Stimulated activated CD4-positive, alpha-beta T cell treated with anti-CD3 and anti-CD28 coated beads, TNF-alpha, amount 100 ng/mL, for 4 hours (primary cell): ENCODE data around the gene LRSAM1.

Experiments
- DNase-seq, 3 experiments: peaks; one replicate each; pipeline ENCODE4 v3.0.0-alpha.2; 2020; ENCODE audit warnings: low read depth in 3 of 3

The LRSAM1 gene

GRCh38 chr9:127496974-127497373 is 45.7 kb downstream of the LRSAM1 start:
- DNase-seq = no peak

DNA sequence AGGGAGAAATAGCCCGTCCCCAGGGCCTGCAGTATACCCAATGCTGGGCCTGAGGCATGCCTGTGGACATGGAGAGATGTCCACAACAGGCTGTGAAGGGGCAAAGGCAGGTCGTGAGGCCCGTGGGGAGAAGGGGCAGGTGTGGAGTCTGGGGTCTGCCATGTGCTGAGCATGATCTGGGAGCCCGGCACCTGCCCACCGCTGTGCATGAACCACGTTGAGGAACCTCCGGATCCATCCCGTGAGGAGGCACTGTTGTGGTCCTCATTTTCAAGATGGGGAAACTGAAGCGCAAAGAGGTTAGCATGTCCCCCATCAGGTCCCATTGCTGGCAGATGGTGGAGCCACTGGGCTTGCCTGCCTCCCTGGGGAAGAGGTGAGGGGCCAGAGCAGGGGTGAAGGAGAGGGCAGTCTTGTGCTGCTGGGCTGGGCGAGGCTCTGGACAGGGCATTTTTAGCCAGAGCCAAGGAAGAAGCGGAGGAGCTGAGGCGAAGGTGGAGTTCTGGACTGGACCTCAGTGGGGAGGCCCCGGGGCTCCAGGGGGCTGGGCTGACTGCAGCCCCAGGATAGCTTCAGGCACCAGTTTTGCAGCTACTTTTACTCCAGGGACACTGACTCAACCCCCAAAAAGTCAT is 46.5 kb downstream of the LRSAM1 start:
- no peak for DNase-seq

- DNase-seq = no peak
Observed at GRCh38 chr9:127498298-127498697, 47.0 kb downstream of the LRSAM1 start.

- DNase-seq = no peak
Observed at GRCh38 chr9:127500399-127500798, 49.1 kb downstream of the LRSAM1 start.

GRCh38 chr9:127500862-127501261 is 49.6 kb downstream of the LRSAM1 start:
- no peak for DNase-seq

GRCh38 chr9:127501821-127502343 is 50.6 kb downstream of the LRSAM1 start:
- DNase-seq = no peak

DNA sequence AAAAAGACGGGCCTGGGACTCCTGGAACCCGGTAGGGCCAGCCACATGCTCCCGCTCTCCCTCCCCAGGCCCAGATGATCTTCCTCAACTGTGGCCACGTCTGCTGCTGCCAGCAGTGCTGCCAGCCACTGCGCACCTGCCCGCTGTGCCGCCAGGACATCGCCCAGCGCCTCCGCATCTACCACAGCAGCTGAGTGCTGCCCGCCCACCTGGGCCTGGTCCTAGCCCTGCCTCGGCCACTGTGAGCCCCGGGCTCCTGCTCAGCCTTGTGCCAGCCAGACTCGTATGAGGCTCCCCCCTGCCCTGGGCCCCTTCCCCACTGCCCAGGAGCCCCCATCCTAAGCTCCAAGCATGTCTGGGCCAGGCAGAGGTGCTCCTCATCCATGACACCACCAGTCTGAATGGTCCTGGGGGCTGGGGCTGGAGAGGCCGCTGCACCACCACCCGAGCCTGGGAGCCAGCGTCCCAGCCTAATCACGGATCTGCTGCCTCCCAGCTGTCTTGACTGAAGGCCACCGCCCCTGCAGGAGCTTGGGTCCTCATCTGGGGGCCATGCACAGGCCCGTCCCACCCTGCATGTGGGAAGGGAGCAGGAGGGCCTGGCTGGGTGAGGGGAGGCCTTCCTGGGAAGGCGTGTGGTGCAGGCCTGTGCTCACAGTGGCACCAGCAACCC is 51.5 kb downstream of the LRSAM1 start:
- DNase-seq = no peak

GRCh38 chr9:127503379-127503921 is 52.1 kb downstream of the LRSAM1 start:
- no peak for DNase-seq

GRCh38 chr9:127503947-127504886 is 52.9 kb downstream of the LRSAM1 start:
- DNase-seq = peak; percentile 59 to 70 (median 63)

DNA sequence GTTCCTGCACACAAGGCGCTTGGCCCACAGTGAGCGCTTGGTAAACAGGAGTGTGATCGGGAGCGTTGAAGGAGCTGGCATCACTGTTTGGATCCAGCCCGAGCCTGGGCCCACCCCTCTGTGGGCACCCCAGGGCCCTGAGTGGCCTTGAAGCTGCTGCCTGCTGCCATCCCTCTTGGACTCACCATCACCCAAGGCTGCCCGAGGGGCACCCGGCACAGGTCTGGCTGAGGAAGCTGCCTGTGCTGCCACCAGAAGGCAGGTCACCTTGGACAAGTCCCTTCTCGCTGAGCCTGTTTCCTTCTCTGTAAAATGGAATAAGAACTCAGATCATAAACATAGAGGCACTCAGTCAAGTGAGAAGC is 53.6 kb downstream of the LRSAM1 start:
- no peak for DNase-seq

- no peak for DNase-seq
Observed at GRCh38 chr9:127505396-127506116, 54.2 kb downstream of the LRSAM1 start.

DNA sequence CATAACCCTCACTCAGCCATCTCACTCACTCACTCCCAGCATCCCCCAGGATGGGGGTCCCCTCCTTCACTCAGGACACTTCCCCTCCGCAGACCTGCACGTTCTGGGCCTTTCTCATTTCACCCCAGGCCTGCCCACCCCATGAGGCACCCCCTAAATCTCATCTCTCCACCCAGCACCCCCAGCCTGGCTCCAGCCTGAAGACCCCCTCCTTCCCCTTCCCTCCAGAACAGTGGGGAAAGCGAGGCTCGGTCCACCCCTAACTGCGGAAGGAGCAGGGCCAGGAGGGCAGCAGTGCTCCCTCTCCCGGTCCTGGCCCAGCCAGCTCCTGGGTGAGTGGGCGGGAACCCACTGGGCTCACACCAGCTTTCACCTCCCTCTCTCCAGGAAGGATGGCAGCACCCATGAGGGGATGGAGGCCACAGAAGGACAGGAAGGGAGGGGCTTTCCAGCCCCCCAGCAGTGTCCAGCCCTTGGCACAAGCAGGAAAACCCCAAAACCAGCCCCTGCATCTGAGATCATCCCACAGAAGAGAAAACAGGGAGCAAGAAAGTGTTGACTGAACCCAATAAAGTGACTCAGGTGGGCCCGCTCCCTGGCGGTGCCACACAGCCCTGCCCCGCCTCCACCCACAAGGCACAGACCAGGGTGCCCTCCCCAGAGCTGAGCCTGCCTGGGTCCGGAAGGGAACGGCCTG is 55.0 kb downstream of the LRSAM1 start:
- DNase-seq = no peak

GRCh38 chr9:127506814-127507750 is 55.8 kb downstream of the LRSAM1 start:
- no peak for DNase-seq

DNA sequence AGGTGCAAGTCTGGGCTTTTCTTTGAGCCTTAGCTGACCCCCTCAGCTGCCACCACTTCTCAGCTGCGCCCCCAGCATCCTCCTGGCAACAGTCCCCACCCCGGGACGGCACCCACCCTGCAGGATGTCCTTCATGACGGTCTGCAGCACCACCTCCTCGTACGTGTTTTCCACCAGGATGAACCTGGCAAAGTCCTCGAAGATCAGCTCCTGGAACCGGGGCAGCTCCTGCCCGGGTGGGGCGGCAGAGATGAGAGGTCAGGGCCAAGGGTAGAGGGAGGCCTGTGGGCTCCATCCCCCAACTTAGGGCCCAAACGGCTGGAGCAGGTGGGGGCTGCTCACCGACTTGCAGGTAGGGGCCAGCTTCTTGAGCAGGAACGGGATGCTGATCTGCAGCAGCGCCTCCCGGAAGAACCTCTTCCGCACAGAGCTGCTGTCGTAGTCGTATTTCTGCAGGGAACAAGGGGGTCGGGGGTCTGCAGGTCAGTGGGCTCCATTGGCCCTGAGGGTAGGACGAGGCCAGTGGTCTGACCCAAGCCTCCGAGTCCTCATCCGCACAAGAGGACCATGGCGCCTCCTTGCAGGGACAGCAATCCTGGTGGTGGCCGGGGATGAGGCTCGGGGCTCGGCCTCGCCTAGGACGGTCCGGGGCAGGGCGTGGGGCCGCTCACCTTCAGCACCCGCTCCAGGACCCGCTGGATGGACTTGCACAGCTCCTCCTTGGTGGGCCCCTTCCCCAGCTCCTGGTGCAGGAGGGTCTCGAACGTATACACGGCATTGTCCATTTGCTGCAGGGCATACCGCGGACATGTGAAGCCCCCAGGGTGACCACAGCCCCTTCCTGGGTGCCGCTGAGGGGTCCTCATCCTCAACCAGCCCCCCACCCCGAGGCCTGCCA is 56.7 kb downstream of the LRSAM1 start:
- no peak for DNase-seq

DNA sequence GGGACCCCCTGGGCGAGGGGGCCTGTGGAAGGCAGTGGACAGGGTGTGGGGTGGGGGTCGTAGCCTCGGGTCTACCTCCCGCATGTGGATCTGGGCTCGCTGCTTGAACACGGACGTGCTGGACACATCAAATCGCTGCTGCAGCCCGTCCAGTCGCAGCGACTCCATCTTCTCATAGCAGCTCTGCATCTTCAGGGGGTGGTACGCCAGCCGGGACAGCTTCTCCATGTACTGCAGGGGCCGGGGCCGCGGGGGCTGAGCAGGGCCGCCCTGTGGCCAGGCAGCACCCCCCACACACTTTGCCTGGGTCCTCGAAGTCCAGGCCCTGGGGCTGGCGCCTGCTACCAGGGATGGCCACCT is 57.6 kb downstream of the LRSAM1 start:
- DNase-seq = no peak

DNA sequence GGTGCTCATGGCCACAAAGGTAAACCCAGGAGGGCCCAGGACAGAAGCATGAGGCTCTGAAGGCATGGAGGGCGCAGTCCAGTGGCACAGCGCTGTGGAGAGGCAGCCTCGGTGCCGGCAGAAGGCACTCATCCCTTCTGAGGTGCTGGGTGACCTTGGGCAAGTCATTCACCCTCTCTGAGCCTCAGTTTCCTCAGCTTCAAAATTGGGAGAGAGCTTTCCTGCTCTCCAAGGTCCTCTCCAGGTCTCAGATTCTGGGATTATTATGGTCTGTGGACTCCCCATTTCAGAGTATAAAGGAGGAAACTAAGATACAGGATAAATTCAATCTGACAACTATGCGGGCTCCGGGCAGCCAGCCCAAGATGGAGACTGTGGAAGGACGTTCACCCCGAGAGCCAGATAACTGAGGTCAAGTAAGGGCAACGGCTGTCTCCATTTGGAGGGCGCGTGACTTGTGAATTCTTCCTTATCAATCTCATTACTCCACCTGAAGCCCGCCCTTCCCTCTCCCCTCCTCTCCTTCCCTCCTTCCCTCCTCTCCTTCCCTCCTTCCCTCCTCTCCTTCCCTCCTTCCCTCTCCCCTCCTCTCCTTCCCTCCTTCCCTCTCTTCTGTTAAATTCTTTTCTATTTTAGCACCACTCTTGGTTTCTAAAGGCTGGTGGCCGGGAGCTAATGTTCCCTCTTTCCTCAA is 58.1 kb downstream of the LRSAM1 start:
- no peak for DNase-seq

GRCh38 chr9:127509955-127510299 is 58.6 kb downstream of the LRSAM1 start:
- no peak for DNase-seq

GRCh38 chr9:127514468-127514867 is 63.2 kb downstream of the LRSAM1 start:
- DNase-seq = no peak
